Stimulated activated naive CD4-positive, alpha-beta T cell treated with Interleukin-2 at 50 U/mL for 16 hours (primary cell): Measurements from ENCODE around the gene FCRL5.
"Not testable (repeated sequence)": the region's sequence is repeated elsewhere in the genome, so short reads cannot be mapped to it uniquely, and the experiment has no call there.

ENCODE experiments used
- DNase-seq: peaks from one replicate; lab custom pipeline; 2025; lab: John Stamatoyannopoulos, UW

FCRL5 gene

DNA sequence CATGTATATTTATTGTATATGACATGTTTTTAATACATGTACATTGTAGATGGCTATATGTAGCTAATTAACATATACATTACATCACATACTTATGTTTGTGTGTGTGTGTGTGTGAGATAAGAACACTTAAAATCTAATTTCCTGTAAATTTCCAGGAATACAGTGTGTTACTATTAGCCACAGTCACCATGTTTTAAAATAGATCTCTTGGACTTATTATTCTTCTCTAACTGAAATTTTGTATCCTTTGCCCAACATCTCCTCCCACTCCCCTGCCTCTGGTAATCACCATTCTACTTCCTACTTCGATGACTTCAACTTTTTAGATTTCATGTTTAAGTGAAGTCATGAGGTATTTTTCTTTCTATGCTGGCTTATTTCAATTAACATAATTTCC, 64.8 kb downstream of the FCRL5 start:
- no peak for DNase-seq

DNA sequence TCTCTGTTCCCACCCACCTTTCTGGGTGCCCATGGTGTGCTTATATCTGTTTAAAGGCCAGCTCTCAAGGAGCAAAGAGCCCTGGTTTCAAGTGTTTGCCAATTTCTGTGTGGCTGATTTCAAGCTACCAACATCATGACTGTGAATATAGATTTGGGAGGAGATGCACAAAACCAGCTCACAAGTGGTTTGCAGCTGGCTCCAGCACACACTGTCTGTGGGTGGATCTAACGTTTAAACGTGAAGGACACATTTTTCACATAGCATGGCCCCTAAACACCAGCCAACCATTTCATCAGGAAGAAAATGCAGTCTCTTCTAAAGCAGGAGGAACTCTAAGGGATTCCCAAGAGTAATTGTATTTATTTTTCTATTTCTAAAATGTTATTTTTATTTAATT, 65.2 kb downstream of the FCRL5 start:
- no peak for DNase-seq

DNA sequence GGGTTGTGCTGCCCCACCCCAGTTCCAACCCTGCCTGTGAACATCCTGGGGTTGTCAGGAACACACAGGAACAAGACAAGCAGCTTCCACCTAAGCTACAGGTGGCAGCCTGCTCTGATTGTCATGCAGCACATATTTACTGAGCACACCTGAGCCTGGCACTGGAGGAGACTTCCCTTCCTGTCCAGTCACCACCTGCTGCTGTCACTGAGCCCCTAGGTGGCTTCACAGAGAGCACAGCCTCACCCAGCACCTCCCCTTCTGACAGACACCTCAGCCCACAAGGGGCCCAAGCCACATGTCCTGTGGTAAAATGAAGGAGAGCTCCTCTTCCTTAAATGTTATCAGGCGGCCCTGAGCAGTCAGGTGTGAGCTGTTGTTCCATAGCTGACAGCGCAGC, 65.9 kb downstream of the FCRL5 start:
- not testable (repeated sequence) for DNase-seq

DNA sequence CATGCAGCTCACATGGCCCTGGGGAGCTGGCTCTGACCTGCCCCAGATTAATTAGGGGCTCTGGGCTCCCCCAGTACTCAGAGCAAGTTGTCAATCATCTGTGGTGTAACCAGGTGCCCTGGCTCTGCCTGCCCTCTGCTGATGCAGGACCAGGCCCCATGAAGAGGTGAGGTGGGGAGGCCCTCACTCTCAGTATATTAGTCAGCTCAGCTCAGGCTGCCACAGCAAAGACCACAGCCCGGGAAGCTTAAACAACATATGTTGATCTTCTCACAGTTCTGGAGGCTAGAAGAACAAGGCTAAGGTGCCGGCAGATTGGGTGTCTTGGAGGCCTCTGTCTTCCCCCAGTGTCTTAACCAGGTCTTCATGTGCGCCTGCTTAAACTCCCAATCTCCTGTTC, 66.5 kb downstream of the FCRL5 start:
- no peak for DNase-seq

DNA sequence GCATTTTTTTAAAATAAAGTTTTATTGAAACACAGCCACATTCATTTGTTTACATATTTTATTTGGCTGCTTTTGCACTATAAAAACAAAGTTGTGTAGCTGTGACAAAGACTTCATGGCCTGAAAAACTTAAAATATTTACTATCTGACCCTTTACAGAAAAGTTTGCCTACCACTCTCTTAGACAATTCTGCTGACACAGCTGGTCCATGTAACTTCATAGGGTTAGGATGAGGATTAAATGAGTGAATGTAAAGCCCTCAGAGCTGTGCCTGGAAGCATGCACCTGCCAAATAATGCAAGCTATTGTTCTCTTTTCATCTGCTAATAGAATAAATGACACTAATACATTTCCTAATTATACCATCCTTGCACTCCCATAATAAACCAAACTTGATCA, 67.7 kb downstream of the FCRL5 start:
- DNase-seq = no peak

DNA sequence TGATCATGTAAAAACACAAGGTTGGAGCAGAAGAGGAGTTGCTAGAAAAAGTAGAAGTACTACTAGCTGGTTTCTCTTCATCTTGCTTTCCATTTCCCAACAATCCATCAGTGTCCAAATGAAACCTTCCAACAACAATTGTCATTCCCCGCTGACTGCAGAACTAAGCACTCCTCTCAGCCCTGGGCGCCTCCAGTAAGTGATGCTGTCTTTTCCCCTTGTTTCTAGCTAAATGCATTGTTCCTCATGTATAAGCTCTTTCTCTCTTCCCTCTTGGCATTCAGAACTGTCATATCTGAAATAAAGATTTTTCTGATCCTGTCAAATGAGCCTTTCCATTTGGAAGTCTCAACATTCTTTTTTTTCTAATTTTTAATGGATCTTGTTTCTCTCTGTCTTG, 68.7 kb downstream of the FCRL5 start:
- DNase-seq = no peak

DNA sequence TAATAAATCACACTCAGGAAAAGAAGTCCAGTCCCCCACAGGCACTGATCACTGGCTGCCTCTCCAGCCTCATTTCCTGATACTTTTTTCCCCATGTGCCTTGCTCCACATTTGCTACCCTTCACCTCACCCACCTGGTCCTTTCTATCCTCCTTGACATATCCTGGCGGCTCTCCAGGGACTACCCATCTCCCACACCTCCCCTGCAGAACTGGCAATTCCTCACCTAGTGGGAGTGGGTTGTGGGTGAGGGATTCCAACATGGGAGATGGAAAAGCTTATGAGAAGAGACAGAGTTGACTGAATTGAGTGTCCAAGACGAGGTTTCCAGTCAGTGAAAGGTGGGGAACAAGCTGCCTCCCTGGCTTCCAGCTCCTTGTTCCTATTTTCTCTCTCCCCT, 69.6 kb downstream of the FCRL5 start:
- no peak for DNase-seq

DNA sequence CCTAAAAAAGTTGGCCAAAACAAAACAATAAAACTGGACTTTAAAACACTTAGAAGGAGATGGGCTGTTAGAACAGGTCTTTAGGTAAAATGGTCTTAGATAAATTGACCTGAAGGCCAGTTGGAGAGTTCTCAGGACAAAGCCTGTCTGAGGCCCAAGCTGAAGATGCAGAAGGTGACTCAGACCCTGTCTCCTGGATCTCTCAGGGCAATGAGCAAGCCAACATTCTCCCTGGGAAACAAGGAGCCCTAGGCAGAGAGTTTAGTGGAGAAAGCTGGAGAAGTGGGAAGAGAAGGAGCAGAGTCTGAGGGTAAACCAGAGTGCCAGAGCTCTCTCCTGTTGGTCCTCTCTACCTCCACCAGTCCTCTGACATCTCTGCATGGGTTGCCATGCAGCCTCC, 70.1 kb downstream of the FCRL5 start:
- DNase-seq = no peak

DNA sequence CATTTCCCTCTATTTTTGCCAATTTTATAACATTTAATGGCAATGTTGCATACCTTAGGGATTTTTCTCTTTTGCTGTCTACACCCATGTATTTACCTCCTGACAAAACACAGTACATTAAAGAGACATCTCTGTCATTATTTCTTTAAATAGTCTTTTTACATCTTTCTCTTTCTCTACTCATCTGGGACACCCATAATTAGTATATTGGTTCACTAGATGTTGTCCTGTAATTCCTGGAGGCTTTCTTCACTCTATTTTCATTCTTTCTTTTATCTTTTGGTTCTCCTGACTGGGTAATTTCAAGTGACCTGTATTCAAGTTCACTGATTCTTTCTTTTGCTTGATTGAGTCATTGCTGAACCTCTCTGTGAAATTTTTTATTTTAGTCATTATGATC, 74.3 kb downstream of the FCRL5 start:
- DNase-seq = no peak

DNA sequence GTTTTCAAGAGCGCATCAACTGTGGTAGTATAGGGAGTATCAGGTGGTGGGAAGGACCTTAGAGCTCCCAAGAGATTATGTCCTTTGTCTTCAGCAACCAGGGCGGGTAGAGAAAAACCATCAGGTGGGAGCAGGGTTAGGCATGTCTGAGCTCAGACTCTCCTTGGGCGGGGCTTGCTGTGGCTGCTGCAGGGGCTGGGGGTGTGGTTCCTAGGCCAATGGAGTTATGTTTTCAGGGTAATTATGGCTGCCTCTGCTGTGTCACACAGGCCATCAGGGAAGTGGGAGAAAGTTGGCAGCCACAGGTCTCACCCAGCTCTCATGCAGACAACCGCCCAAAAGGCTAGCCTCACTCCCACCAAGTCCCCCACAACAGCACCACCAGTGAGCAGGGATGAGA, 74.9 kb downstream of the FCRL5 start:
- DNase-seq = no peak

DNA sequence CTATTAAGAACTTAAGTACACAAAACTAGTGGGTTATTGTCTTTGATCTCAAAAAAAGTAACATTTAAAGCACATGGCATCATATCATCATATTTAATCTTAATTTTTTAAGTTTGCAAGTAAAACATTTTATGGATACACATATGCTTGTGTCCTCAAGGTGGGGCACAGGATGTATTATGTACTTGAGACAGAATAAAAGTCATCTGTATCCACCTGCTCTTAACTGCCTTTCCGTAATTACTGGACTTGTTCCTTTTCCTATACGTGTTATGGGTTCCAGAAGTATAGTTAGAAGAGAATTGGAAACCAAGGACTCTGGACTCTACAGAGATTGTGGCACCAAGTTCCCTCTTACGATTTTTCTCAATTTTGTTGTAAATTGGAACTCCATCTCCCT, 79.4 kb downstream of the FCRL5 start:
- DNase-seq = no peak

DNA sequence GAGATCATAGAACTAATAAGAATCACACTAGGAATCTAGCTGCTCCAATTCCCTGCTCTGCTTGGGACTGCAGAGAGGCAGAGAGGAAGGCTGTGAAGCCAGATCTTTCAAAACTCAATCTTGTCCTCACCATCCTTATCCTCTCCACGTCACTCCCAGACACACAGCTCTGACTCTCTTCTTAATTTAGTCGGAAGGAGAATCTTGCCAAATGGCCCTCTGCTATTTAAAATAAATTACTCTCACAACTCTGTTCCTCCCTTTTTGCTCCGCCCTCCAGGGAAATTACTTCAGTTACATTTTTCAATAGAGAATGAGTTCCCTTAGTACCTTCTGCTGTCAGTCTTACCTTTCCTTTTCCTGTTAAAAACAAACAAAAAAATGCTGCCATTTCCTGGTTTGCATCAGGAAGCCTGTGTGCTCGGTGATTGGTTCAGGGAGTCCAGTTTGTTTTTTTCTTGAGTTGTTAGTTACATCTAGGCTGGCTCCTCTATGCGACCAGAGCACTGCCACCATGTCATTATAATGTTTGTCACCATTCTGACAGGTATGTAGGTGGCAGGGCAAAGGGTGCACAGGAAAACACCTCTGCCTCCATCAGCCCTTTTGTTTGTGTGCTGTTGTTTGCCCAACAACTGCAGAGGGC, 80.1 kb downstream of the FCRL5 start:
- no peak for DNase-seq

DNA sequence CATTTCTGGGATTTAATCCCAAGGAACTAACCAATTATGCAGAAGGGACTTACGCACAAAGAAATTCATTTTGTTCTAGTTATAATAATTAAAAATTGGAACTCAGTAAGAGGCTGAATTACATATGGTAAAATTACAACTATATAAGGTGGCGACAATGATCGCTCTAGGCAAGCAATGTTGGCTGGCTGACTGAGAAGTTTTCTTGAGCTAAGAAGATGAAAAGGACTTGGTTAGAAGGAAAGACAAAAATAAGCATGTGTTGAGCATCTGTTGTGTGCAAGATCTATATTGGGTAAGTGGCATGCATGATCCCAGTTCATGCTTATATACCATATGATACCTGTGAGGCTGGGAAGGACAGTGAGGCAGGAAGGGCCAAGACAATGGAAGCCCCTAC, 80.8 kb downstream of the FCRL5 start:
- DNase-seq = no peak

DNA sequence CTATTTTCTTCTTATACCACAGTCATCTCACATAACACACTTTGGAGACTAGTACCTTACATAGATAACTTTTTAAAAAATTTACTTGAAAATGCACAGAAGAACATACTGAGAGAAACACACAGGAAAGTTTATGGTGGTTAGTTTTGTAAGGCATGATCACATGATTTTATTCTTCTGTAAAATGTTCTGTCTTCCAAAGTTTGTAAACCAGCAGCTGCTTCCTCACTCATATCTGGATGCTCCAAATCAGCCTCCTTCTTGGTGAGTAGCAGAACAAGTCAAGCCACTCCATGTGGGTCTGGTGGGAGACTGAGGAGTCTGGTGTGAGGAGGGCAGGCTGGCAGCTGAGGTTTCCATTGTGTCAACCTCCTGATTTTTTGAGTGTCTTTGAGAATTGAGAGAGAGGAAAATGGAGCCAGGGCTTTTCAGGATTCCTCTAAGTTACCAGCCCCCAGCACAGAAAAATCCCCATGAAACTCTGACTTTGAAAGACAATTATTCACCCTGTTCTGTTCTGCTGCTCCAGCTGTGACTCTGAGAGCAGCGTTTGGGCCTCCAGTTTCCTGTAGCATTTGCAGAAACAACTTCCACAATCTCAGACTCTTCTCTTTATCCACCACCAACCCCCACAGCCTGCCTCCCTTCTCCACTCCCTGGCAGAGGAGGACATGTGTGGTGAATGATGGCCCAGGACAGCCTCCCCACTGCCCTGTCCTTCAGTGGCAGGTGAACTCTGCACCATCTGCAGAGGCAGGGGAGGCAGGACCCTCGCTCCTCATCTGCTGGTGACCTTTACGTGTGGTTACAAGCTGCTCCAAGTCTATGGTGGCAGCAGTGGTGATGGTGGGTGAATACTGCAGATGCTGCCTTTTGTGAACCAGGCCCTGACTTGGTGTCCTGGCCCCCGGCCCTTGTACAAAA, 82.3 kb downstream of the FCRL5 start:
- DNase-seq = no peak

DNA sequence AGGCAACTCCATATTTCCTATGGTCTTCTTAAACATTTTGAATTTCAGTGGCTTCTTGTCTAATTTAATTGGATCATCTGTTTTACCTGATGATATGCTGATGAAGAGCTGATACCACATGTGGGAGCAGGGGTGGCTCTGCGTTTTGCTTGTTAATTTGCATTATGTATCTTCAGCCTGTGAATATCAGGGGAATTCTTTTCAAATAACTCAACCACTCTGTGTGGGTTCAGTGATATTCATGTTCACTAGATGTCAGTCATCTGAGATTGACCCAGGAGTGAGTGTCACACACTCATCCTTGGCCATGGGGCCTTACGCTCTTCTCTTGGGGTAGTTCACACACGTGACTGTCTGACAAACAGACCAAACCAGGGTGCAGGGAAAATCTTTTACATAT, 83.0 kb downstream of the FCRL5 start:
- no peak for DNase-seq

DNA sequence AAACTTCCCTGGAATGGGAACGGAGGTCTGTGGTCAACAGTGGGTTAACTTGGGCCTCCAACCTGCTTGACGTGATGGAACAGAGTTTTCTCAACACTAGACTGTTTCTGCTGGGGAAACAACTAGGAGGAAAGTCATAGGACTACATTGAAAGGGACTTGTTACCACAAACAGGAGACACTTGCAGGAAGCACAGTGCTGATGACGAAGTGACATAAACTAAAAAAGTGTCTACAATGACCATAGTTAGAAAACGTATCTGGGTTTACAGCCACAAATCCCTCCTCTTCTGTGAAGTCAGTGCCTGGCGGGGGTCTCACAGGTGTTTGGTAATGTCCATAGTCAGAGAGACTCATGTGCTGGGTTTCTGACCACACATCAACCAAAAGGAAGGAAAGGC, 86.3 kb downstream of the FCRL5 start:
- no peak for DNase-seq
